H1 (cell line): ENCODE measurements around the gene ENTR1. TPM values are rescaled to one million over a fixed set of nuclear protein-coding genes. Genes with fewer than 3 reads are reported as not detected.

Experiments used
- CTCF ChIA-PET: fragments of 300-600 bp; sonication (Branson Sonifier 250); formaldehyde crosslinking; loops from one replicate; lab custom pipeline; 2021; ENCODE audit not compliant: partially characterized antibody; lab: Charles Lee
- POLR2A ChIA-PET: fragments of 300-600 bp; sonication (Branson Sonifier 250); formaldehyde crosslinking; loops from one replicate; lab custom pipeline; 2021; ENCODE audit warnings: inconsistent platforms; ENCODE audit not compliant: partially characterized antibody; lab: Charles Lee
- DNase-seq, 2 experiments: peaks; one replicate each; pipeline versions ENCODE4 v3.0.0 to v3.0.0-alpha.2; 2010 to 2022; ENCODE audit warnings: low spot score in 2 of 2, low read depth in 1 of 2, mixed read lengths in 1 of 2
- FAIRE-seq: peaks from 2 replicates; lab custom pipeline; 2011; peaks lifted over from hg19 to GRCh38; lab: Jason Lieb, UNC
- H2AFZ ChIP-seq: 2 replicates; pipeline ENCODE4 v1.8.1; 2012; ENCODE audit warnings: low read length, inconsistent platforms
- H2AK5ac ChIP-seq: 2 replicates; pipeline ENCODE4 v1.6.1; 2013; ENCODE audit warnings: low read depth, low read length
- H2BK120ac ChIP-seq: replicated peaks from 2 replicates; pipeline ENCODE3; 2013; ENCODE audit warnings: low read depth, low read length, inconsistent platforms
- H2BK12ac ChIP-seq: 2 replicates; pipeline ENCODE4 v1.6.1; 2013; ENCODE audit warnings: low read depth, low read length
- H2BK15ac ChIP-seq: 2 replicates; pipeline ENCODE4 v1.6.1; 2013; ENCODE audit warnings: low read length
- H2BK20ac ChIP-seq: 2 replicates; pipeline ENCODE4 v1.6.1; 2013; ENCODE audit warnings: low read length
- H2BK5ac ChIP-seq: 2 replicates; pipeline ENCODE4 v1.6.1; 2013; ENCODE audit warnings: low read depth, low read length
- H3K14ac ChIP-seq: 2 replicates; pipeline ENCODE4 v1.6.1; 2013; ENCODE audit warnings: inconsistent platforms; ENCODE audit not compliant: insufficient read length
- H3K18ac ChIP-seq: 2 replicates; pipeline ENCODE4 v1.6.1; 2013; ENCODE audit warnings: low read length; ENCODE audit errors: extremely low read depth
- H3K23ac ChIP-seq: 2 replicates; pipeline ENCODE4 v1.6.1; 2013; ENCODE audit warnings: inconsistent platforms; ENCODE audit not compliant: insufficient read length
- H3K23me2 ChIP-seq: 2 replicates; pipeline ENCODE4 v1.6.1; 2013; ENCODE audit warnings: low read depth, low read length
- H3K27ac ChIP-seq: 2 replicates; pipeline ENCODE4 v1.6.1; 2011; ENCODE audit warnings: low read depth, low read length, inconsistent platforms
- H3K27me3 ChIP-seq, 4 experiments: replicated peaks in 1 of 4; 1 replicate in 1 of 4; 2 replicates in 3 of 4; pipeline versions ENCODE4 v1.6.1 to v1.8.1; 2011 to 2013; ENCODE audit warnings: low read length in 3 of 4, mild to moderate bottlenecking in 3 of 4, inconsistent platforms in 2 of 4, mixed read lengths in 2 of 4, moderate library complexity in 1 of 4; ENCODE audit not compliant: control insufficient read depth in 3 of 4, insufficient read depth in 3 of 4; ENCODE audit errors: extremely low read depth in 1 of 4
- H3K36me3 ChIP-seq, 4 experiments: 2 replicates each; pipeline versions ENCODE4 v1.6.1 to v1.8.1; 2011 to 2013; ENCODE audit warnings: mild to moderate bottlenecking in 4 of 4, low read length in 3 of 4, moderate library complexity in 2 of 4, control low read depth in 1 of 4, inconsistent platforms in 1 of 4; ENCODE audit not compliant: insufficient read depth in 4 of 4, control insufficient read depth in 2 of 4
- H3K4ac ChIP-seq: replicated peaks from 2 replicates; pipeline ENCODE3; 2013; ENCODE audit warnings: low read length, low read depth, mixed read lengths, inconsistent platforms; ENCODE audit not compliant: insufficient read length
- H3K4me1 ChIP-seq, 4 experiments: replicated peaks in 1 of 4; 1 replicate in 1 of 4; 2 replicates in 3 of 4; pipeline versions ENCODE4 v1.6.1 to v1.8.1; 2011 to 2013; ENCODE audit warnings: low read length in 3 of 4, inconsistent platforms in 2 of 4, mixed read lengths in 1 of 4; ENCODE audit not compliant: insufficient read depth in 4 of 4, control insufficient read depth in 3 of 4
- H3K4me2 ChIP-seq, 2 experiments: 2 replicates each; pipeline versions ENCODE4 v1.6.1 to v1.8.1; 2011 to 2013; ENCODE audit warnings: low read depth in 2 of 2, low read length in 2 of 2, control low read depth in 1 of 2, inconsistent platforms in 1 of 2, mild to moderate bottlenecking in 1 of 2; ENCODE audit not compliant: insufficient read depth in 1 of 2
- H3K4me3 ChIP-seq, 4 experiments: fragments of 200-600, 300-600 bp in 1 of 4; sonication (generic), shearing (Covaris generic), sonication (Bioruptor Twin) in 1 of 4; 2 replicates each; pipeline versions ENCODE4 v1.5.1 to v1.8.1; 2011 to 2016; ENCODE audit warnings: low read length in 4 of 4, low read depth in 3 of 4, control low read depth in 2 of 4, inconsistent platforms in 2 of 4, mild to moderate bottlenecking in 2 of 4, mixed read lengths in 1 of 4, moderate library complexity in 1 of 4; ENCODE audit not compliant: insufficient read depth in 2 of 4; ENCODE audit errors: extremely low read depth in 1 of 4
- H3K56ac ChIP-seq: replicated peaks from 2 replicates; pipeline ENCODE3; 2013; ENCODE audit warnings: low read depth, mild to moderate bottlenecking, mixed read lengths, low read length, inconsistent platforms; ENCODE audit not compliant: insufficient read length
- H3K79me1 ChIP-seq: 2 replicates; pipeline ENCODE4 v1.6.1; 2013; ENCODE audit warnings: low read depth, low read length, control low read depth
- H3K79me2 ChIP-seq, 2 experiments: 2 replicates each; pipeline versions ENCODE4 v1.6.1 to v1.8.1; 2012 to 2013; ENCODE audit warnings: low read length in 2 of 2, mild to moderate bottlenecking in 2 of 2, inconsistent platforms in 1 of 2; ENCODE audit not compliant: insufficient read depth in 2 of 2, control insufficient read depth in 1 of 2
- H3K9ac ChIP-seq, 4 experiments: replicated peaks in 1 of 4; 1 replicate in 1 of 4; 2 replicates in 3 of 4; pipeline versions ENCODE4 v1.6.1 to v1.8.1; 2011 to 2013; ENCODE audit warnings: low read depth in 3 of 4, low read length in 3 of 4, control low read depth in 2 of 4, mild to moderate bottlenecking in 2 of 4, moderate library complexity in 2 of 4, inconsistent platforms in 1 of 4; ENCODE audit errors: extremely low read depth in 1 of 4
- H3K9me3 ChIP-seq, 2 experiments: 2 replicates each; pipeline versions ENCODE4 v1.6.1 to v1.8.1; 2012 to 2013; ENCODE audit warnings: mild to moderate bottlenecking in 2 of 2, moderate library complexity in 2 of 2, control low read depth in 1 of 2, inconsistent platforms in 1 of 2, low read depth in 1 of 2, low read length in 1 of 2, mixed read lengths in 1 of 2; ENCODE audit not compliant: insufficient read depth in 2 of 2
- H4K20me1 ChIP-seq, 2 experiments: replicated peaks in 1 of 2; 2 replicates each; pipeline versions ENCODE3 to v1.8.1; 2011 to 2013; ENCODE audit warnings: inconsistent platforms in 2 of 2, low read length in 2 of 2, mild to moderate bottlenecking in 1 of 2; ENCODE audit not compliant: insufficient read depth in 2 of 2, control insufficient read depth in 1 of 2
- H4K5ac ChIP-seq: 2 replicates; pipeline ENCODE4 v1.6.1; 2013; ENCODE audit warnings: low read length, low read depth, mixed read lengths, inconsistent platforms; ENCODE audit not compliant: insufficient read length
- H4K8ac ChIP-seq: 2 replicates; pipeline ENCODE4 v1.8.0; 2013; ENCODE audit warnings: mild to moderate bottlenecking, moderate library complexity, low read length, inconsistent platforms; ENCODE audit not compliant: insufficient read depth; ENCODE audit errors: extremely low read depth
- H4K91ac ChIP-seq: replicated peaks from 2 replicates; pipeline ENCODE3; 2013; ENCODE audit warnings: low read length, mixed read lengths, inconsistent platforms; ENCODE audit not compliant: insufficient read length
- WGBS, 2 experiments: shearing (Covaris generic) in 1 of 2; methylation state at CpG; one replicate each; pipeline versions ENCODE4 v1.1.6 to v1.1.7; 2013 to 2015; ENCODE audit warnings: low lambda C conversion rate in 2 of 2, mixed read lengths in 2 of 2, inconsistent platforms in 1 of 2, low coverage in 1 of 2, missing lambda C conversion rate in 1 of 2; ENCODE audit not compliant: insufficient replicate concordance in 2 of 2, insufficient coverage in 1 of 2, insufficient read length in 1 of 2; ENCODE audit errors: extremely low coverage in 1 of 2, missing lambda C conversion rate in 1 of 2; 5-methylcytosine and 5-hydroxymethylcytosine counted together
- polyA plus RNA-seq, 7 experiments: library from polyadenylated mRNA; depleted of rRNA in 3 of 7; stranded (reverse) in 5 of 7; unstranded in 2 of 7; fragments of >200 nt in 5 of 7; fragments of 200-250 nt in 2 of 7; gene quantifications; 1 replicate in 5 of 7; 2 replicates in 1 of 7; 4 replicates in 1 of 7; pipeline versions ENCODE4 v1.2.1 to v1.2.3, GENCODE V29; 2011 to 2013; ENCODE audit warnings: missing spikeins in 2 of 7, mixed read lengths in 2 of 7
- total RNA-seq: library from RNA; stranded (reverse); fragmentation: NEBNext Ultra II Directional; extraction: Animal tissue kit (Norgen Biotek cat#: 25700); gene quantifications from 2 replicates; pipeline ENCODE4 v1.2.1, GENCODE V29; 2021
- TF ChIP-seq, protein P1 (sequence below): IDR thresholded peaks from 2 replicates; pipeline ENCODE4 v1.6.1; 2011; ENCODE audit warnings: low read length, improper control_type of control experiment

The ENTR1 gene
- total and polyA plus RNA-seq, 2 of the 8 experiments (the other 6 are each of a cell fraction or from before 2014, with no cell fraction given) = 65.2 to 102 TPM

- no peak overlapping the region for H3K14ac ChIP-seq
- peaks cover 0 to 23% of the 10 kb centered on the region in 2 experiments; a peak in 2 of 4 replicates for H3K79me2 ChIP-seq
- no peaks in the 10 kb centered on the region for H3K9me3 ChIP-seq
- DNase-seq = no peak
- no peaks in the 10 kb centered on the region for H3K27me3 ChIP-seq
- H2BK12ac ChIP-seq = no peak overlapping the region
- no peak overlapping the region for H3K4me3 ChIP-seq
- no peak overlapping the region for H3K27ac ChIP-seq
- H3K4ac ChIP-seq = no peak overlapping the region
- peaks cover 5 to 12% of the 10 kb centered on the region in 2 experiments for H4K20me1 ChIP-seq
- no peak overlapping the region for H4K8ac ChIP-seq
- H2BK120ac ChIP-seq = no peak overlapping the region
- 98% methylated on average over 13 of the region's 13 CpGs; no CpG with 5 or more reads in 1 of the 2 experiments for WGBS, 2 experiments
- no peak for FAIRE-seq
- no peak overlapping the region for H3K9ac ChIP-seq
- H2BK5ac ChIP-seq = no peak overlapping the region
- peaks cover 12% of the 10 kb centered on the region; the same call in 1 of the 2 replicates for H3K79me1 ChIP-seq
- CTCF ChIA-PET = interaction anchor here (0.5 to 3.4 kb wide), 10 partner anchors 8 to 79 kb away, joined by 3 to 26 read pairs (median 6); partner anchors contain the start of genes ENTR1 and PMPCA
- H3K4me2 ChIP-seq = no peak overlapping the region
- H3K23me2 ChIP-seq = peaks cover 6% of the 10 kb centered on the region; the same call in 1 of the 2 replicates
- H2BK15ac ChIP-seq = no peak overlapping the region
- H3K4me1 ChIP-seq = peaks cover 0 to 10% (median 7%) of the 10 kb centered on the region in 4 experiments; a peak in 5 of 7 replicates
- no peak overlapping the region for H4K91ac ChIP-seq
- H3K36me3 ChIP-seq = peaks cover 19 to 51% (median 40%) of the 10 kb centered on the region in 4 experiments
- POLR2A ChIA-PET = interaction anchor here (0.8 to 14.6 kb wide), 15 partner anchors 9 to 480 kb away, joined by 3 to 139 read pairs (median 14); partner anchors contain the start of genes DNLZ, ENTR1 and PMPCA
- no peak overlapping the region for H2AFZ ChIP-seq
- H3K18ac ChIP-seq = no peak overlapping the region
- TF ChIP-seq, protein P1, sequence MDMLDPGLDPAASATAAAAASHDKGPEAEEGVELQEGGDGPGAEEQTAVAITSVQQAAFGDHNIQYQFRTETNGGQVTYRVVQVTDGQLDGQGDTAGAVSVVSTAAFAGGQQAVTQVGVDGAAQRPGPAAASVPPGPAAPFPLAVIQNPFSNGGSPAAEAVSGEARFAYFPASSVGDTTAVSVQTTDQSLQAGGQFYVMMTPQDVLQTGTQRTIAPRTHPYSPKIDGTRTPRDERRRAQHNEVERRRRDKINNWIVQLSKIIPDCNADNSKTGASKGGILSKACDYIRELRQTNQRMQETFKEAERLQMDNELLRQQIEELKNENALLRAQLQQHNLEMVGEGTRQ = no peak
- no peak overlapping the region for H2BK20ac ChIP-seq
- no peak overlapping the region for H3K56ac ChIP-seq
- no peak overlapping the region for H3K23ac ChIP-seq
- H4K5ac ChIP-seq = no peak overlapping the region
- H2AK5ac ChIP-seq = no peak overlapping the region
Observed at GRCh38 chr9:136402067-136402466, 8.3 kb downstream of the ENTR1 start.
